Activated T-helper 1 cell treated with anti-CD3 and anti-CD28 coated beads, Interleukin-12 subunit alpha, Interleukin-12 subunit beta, Interleukin-2, Interleukin-4 antibody, amounts not matched to agents 30 ng/mL and 10 ng/mL and 1 ng/mL, durations not matched to agents 14 hours and 24 hours and 36 hours (primary cell): ENCODE data around the gene CEBPB. TPM values are rescaled to one million over a fixed set of nuclear protein-coding genes. Genes with fewer than 3 reads are reported as not detected.

ENCODE experiments used
- DNase-seq: peaks from one replicate; pipeline ENCODE4 v3.0.0; 2021; ENCODE audit warnings: low spot score
- H3K27ac Mint-ChIP-seq: one replicate; pipeline ENCODE4 v1.8.0; 2021; ENCODE audit warnings: mild to moderate bottlenecking, mixed read lengths
- H3K27me3 Mint-ChIP-seq: one replicate; pipeline ENCODE4 v1.8.0; 2022; ENCODE audit warnings: mild to moderate bottlenecking, moderate library complexity, mixed read lengths; ENCODE audit not compliant: insufficient read depth
- H3K36me3 Mint-ChIP-seq: one replicate; pipeline ENCODE4 v1.8.0; 2021; ENCODE audit warnings: low read depth, mixed read lengths
- H3K4me1 Mint-ChIP-seq: one replicate; pipeline ENCODE4 v1.8.0; 2021; ENCODE audit warnings: low read depth, mixed read lengths
- H3K4me3 Mint-ChIP-seq: one replicate; pipeline ENCODE4 v1.8.0; 2021; ENCODE audit warnings: mild to moderate bottlenecking, moderate library complexity, mixed read lengths
- H3K9me3 Mint-ChIP-seq: one replicate; pipeline ENCODE4 v1.8.0; 2021; ENCODE audit warnings: mixed read lengths
- intact Hi-C: fragments of 100-400 bp; cut with micrococcal nuclease; formaldehyde crosslinking; loops from one replicate; pipeline ENCODE4 v1.15.1; 2024
- total RNA-seq: library from RNA; stranded (reverse); gene quantifications from 2 replicates; pipeline ENCODE4 v1.2.3, GENCODE V29; 2022

The CEBPB gene
- total RNA-seq, 1 donor from 2014 or later, result 52.3 TPM

- Mint-ChIP-seq H3K36me3 (no peaks in the 10 kb centered on the region), H3K9me3 (no peaks in the 10 kb centered on the region), H3K4me1 (peaks cover 21% of the 10 kb centered on the region), H3K27ac (no peak overlapping the region), H3K27me3 (peaks cover 5% of the 10 kb centered on the region), H3K4me3 (no peak overlapping the region)
- intact Hi-C loops, result no loop called here
- DNase-seq, result no peak
These were observed 42.9 kb downstream of the CEBPB start for GRCh38 chr20:50233325-50234212.

- H3K27ac Mint-ChIP-seq, result no peak overlapping the region
- peaks cover 16% of the 10 kb centered on the region for H3K4me1 Mint-ChIP-seq
These were observed 43.7 kb downstream of the CEBPB start for GRCh38 chr20:50234288-50234687.

GRCh38 chr20:50237349-50237748 lies 46.7 kb downstream of the CEBPB start:
- intact Hi-C loops, result no loop called here
- Mint-ChIP-seq H3K4me1 (peaks cover 16% of the 10 kb centered on the region), H3K36me3 (no peaks in the 10 kb centered on the region), H3K27me3 (peaks cover 6% of the 10 kb centered on the region), H3K9me3 (no peaks in the 10 kb centered on the region), H3K4me3 (no peak overlapping the region), H3K27ac (no peak overlapping the region)
- no peak for DNase-seq

More at GRCh38 chr20:50234288-50234687, 43.7 kb downstream of the CEBPB start:
- Mint-ChIP-seq H3K4me3 (no peak overlapping the region), H3K9me3 (no peaks in the 10 kb centered on the region), H3K27me3 (peaks cover 5% of the 10 kb centered on the region), H3K36me3 (no peaks in the 10 kb centered on the region)
- DNase-seq, result no peak
- intact Hi-C loops, result no loop called here

- intact Hi-C loops, result no loop called here
- no peaks in the 10 kb centered on the region for H3K9me3 Mint-ChIP-seq
- peaks cover 6% of the 10 kb centered on the region for H3K27me3 Mint-ChIP-seq
- no peak overlapping the region for H3K4me3 Mint-ChIP-seq
- no peak overlapping the region for H3K27ac Mint-ChIP-seq
- peaks cover 16% of the 10 kb centered on the region for H3K4me1 Mint-ChIP-seq
- no peak for DNase-seq
- H3K36me3 Mint-ChIP-seq, result no peaks in the 10 kb centered on the region
These were observed 47.6 kb downstream of the CEBPB start for GRCh38 chr20:50238081-50238800.

- no peaks in the 10 kb centered on the region for H3K9me3 Mint-ChIP-seq
- DNase-seq, result no peak
- no peaks in the 10 kb centered on the region for H3K36me3 Mint-ChIP-seq
- H3K27ac Mint-ChIP-seq, result no peak overlapping the region
- no peak overlapping the region for H3K4me3 Mint-ChIP-seq
- H3K27me3 Mint-ChIP-seq, result peaks cover 6% of the 10 kb centered on the region
- intact Hi-C loops, result no loop called here
- H3K4me1 Mint-ChIP-seq, result peaks cover 15% of the 10 kb centered on the region
These were observed 49.5 kb downstream of the CEBPB start for GRCh38 chr20:50240092-50240491.

- Mint-ChIP-seq H3K27ac (no peak overlapping the region), H3K4me3 (no peak overlapping the region), H3K36me3 (no peaks in the 10 kb centered on the region), H3K4me1 (peaks cover 6% of the 10 kb centered on the region), H3K9me3 (no peaks in the 10 kb centered on the region), H3K27me3 (peaks cover 8% of the 10 kb centered on the region)
- intact Hi-C loops, result no loop called here
- DNase-seq, result no peak
These were observed 51.5 kb downstream of the CEBPB start for GRCh38 chr20:50242178-50242514.

Other genes starting within 250 kb of the CEBPB start
- 3.5 and 3.9 TPM in 2 replicates for gene SNAI1, start 207.8 kb upstream of the CEBPB start, total RNA-seq
- 166 and 170 TPM in 2 replicates for gene UBE2V1, start 77.7 kb upstream of the CEBPB start, total RNA-seq
- gene PEDS1, start 37.1 kb upstream of the CEBPB start, total RNA-seq, result 30.7 and 33.4 TPM in 2 replicates